AG09309 (cell line): ENCODE data around the gene ZDHHC24.

Experiments
- DNase-seq: peaks from one replicate; pipeline ENCODE4 v3.0.0-alpha.2; 2010; ENCODE audit warnings: low read depth
- H3K4me3 ChIP-seq: 2 replicates; pipeline ENCODE4 v1.5.1; 2011; ENCODE audit warnings: mild to moderate bottlenecking, low read depth, low read length, moderate library complexity; ENCODE audit not compliant: control insufficient read depth
- TF ChIP-seq, protein P1 (sequence below): IDR thresholded peaks from 2 replicates; pipeline ENCODE4 v1.5.1; 2011; ENCODE audit warnings: mild to moderate bottlenecking, low read depth, low read length, inconsistent platforms; ENCODE audit not compliant: insufficient read depth, control insufficient read depth; ENCODE audit errors: missing control alignments

Gene ZDHHC24

DNA sequence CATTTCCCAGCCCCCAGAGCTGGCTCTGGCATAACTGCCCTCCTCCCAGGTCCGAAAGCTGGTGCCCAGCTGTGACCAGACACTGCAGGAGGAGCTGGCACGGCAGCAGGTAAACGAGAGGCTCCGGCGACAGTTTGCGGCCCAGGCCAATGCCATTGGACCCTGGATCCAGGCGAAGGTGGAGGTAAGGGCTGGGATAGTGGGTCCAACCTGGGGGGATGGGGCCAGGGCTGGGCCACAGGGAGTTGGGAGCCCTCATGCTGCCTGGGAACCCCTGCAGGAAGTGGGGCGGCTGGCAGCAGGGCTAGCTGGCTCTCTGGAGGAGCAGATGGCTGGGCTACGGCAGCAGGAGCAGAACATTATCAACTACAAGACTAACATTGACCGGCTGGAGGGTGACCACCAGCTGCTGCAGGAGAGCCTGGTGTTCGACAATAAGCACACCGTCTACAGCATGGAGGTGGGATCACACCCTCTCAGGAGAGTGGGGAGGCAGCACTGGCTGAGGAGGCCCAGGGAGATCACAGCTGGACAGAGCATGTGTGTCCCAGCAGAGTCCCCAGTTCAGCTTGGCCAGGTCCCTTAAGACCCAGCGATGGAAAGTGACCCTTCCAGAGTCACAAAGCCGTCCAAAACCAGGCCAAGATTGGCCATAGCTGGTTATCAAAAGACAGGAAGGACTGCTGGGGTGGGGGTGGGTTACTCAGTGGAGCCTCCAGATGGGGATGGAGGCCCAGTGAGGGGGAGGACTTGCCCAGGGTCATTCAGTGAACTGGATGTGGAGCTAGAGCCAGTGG is 15.5 kb upstream of the ZDHHC24 start:
- no peak overlapping the region for H3K4me3 ChIP-seq
- TF ChIP-seq, protein P1, sequence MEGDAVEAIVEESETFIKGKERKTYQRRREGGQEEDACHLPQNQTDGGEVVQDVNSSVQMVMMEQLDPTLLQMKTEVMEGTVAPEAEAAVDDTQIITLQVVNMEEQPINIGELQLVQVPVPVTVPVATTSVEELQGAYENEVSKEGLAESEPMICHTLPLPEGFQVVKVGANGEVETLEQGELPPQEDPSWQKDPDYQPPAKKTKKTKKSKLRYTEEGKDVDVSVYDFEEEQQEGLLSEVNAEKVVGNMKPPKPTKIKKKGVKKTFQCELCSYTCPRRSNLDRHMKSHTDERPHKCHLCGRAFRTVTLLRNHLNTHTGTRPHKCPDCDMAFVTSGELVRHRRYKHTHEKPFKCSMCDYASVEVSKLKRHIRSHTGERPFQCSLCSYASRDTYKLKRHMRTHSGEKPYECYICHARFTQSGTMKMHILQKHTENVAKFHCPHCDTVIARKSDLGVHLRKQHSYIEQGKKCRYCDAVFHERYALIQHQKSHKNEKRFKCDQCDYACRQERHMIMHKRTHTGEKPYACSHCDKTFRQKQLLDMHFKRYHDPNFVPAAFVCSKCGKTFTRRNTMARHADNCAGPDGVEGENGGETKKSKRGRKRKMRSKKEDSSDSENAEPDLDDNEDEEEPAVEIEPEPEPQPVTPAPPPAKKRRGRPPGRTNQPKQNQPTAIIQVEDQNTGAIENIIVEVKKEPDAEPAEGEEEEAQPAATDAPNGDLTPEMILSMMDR = no peak
- DNase-seq = no peak

DNA sequence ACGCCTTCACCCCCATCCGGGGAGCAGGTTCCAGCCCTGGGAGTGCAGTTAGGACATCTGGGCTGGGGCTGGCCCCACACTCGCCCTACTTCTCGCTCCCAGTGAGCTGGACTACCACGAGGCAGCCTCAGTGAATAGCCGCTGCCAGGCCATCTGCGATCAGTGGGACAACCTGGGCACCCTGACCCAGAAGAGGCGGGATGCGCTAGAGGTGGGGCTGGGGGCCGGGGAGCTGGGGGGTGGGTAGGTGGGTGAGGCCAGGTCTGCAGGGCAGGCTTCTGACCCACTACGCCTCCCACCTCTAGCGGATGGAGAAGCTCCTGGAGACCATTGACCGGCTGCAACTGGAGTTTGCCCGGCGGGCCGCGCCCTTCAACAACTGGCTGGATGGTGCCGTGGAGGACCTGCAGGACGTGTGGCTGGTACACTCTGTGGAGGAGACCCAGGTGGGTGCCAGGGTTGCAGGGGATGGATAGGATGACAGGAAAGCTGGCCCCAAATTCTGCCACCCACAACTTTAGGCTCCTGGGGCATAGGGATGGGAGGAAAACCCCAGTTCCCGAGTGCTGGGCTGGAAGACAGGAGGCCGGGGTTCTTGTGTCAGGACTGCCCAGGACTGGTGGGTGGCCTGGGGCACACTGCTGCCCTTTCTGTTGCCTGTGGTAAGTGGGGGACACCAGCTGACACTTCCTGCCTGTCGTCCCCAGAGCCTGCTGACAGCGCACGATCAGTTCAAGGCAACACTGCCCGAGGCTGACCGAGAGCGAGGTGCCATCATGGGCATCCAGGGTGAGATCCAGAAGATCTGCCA is 14.2 kb upstream of the ZDHHC24 start:
- TF ChIP-seq, protein P1 = no peak
- H3K4me3 ChIP-seq = no peak overlapping the region
- DNase-seq = no peak

DNA sequence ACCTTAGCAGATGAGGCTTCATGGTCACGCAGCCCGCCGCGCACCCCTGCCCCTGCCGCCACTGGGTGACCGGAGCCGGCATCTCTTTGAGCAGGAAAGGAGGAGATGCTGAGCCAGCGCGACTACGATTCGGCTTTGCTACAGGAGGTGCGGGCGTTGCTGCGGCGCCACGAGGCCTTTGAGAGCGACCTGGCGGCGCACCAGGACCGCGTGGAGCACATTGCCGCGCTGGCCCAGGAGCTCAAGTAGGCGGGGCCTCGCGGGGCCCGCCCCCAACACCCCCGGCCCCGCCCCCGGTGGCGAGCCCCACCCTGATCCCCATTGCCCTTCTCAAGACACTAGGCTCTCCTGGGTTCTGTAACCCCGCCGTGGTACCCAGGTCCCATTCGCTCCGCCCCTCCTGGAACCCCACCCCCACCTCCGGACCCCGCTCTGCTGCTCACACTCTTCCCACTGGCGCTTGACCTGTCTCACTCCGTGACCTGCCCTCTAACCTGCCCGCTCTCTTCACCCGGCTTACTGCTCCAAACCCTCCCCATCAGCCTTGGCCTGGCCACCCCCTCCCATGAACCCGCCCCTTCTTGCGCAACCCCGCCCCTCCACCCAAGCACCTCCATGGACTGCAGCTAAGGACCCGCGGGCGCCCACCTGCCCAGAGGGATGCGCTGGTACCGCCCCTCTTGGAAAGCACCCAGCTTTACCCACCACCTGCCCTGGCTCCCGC is 13.5 kb upstream of the ZDHHC24 start:
- no peak overlapping the region for H3K4me3 ChIP-seq
- no peak for DNase-seq
- TF ChIP-seq, protein P1 = no peak

DNA sequence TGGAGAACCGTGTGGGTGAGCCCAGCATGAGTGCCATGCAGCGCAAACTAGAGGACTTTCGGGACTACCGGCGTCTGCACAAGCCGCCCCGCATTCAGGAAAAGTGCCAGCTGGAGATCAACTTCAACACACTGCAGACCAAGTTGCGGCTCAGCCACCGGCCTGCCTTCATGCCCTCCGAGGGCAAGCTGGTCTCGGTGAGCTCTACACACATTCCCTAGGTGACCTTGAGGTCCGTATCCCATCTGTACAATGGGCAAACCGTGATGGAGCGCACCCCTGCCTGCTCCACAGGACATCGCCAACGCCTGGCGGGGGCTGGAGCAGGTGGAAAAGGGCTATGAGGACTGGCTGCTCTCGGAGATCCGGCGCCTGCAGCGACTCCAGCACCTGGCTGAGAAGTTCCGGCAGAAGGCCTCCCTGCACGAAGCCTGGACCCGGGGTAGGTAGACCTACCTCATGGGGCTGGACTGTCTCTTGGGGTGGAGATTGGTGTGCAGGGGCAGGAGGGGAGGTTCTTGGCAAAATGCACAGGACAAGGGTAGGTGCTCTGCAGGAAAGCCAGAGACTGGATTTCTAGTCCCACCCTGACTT is 12.0 kb upstream of the ZDHHC24 start:
- H3K4me3 ChIP-seq = no peak overlapping the region
- DNase-seq = no peak
- TF ChIP-seq, protein P1 = no peak

DNA sequence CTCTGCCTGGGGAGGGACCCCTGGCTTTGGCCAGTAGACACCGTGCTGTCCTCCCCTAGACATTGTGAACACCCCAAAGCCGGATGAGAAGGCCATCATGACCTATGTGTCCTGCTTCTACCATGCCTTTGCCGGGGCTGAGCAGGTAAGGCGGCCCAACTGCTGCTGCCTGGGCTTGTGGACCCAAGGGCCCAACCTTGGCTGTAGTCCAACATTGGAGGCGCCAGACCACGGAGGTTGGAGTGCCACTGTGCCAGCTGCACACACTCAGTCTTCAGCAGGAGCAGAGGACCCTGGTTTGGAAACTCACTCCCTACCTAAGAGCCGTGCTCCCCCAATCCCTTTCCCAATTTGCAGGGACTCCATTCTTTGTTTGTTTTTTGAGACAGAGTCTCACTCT is 10.2 kb upstream of the ZDHHC24 start:
- TF ChIP-seq, protein P1 = no peak
- H3K4me3 ChIP-seq = no peak overlapping the region
- DNase-seq = no peak

DNA sequence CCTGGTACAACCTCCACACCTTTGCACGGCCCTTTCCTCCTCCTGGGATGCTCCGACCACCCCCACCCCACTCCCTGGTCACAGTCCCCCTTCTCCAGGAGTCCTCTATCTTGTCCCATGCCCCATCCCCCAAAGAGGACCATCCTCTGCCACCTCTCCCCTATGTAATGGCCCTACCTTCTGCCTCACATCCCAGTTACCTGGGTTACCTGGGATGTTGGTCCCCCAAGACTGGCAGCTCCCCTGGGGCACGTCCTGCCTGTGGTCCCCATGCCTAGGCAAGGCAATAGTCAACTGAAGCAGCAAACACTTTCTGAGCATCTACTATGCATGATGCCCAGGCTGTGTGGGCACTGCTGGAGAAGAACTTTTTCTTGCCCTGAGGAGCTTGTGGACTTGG is 9.6 kb upstream of the ZDHHC24 start:
- H3K4me3 ChIP-seq = no peak overlapping the region
- no peak for DNase-seq
- TF ChIP-seq, protein P1 = no peak
